Activated T-cell treated with anti-CD3 and anti-CD28 coated beads, Interleukin-2, amount 50 U/mL, for 4 hours (primary cell): Measurements from ENCODE around the gene LIN7A. TPM values are rescaled to one million over a fixed set of nuclear protein-coding genes. Genes with fewer than 3 reads are reported as not detected.
A peak's percentile ranks its signal among the peaks of the same experiment; 100 is the strongest.
"Not testable (repeated sequence)": the region's sequence is repeated elsewhere in the genome, so short reads cannot be mapped to it uniquely, and the experiment has no call there.

ENCODE experiments used
- ATAC-seq, 2 donors: fragments of 200-7000 bp; cut with Tn5 transposase; one replicate each; pipeline ENCODE4 v1.10.0; 2021
- DNase-seq: peaks from one replicate; pipeline ENCODE4 v3.0.0-alpha.2; 2020
- H3K27me3 Mint-ChIP-seq: one replicate; pipeline ENCODE4 v1.8.0; 2021; ENCODE audit warnings: low read depth, mixed read lengths
- H3K36me3 Mint-ChIP-seq: one replicate; pipeline ENCODE4 v1.8.0; 2022; ENCODE audit warnings: mixed read lengths; ENCODE audit not compliant: insufficient read depth
- H3K4me1 Mint-ChIP-seq: one replicate; pipeline ENCODE4 v1.8.0; 2021; ENCODE audit warnings: low read depth, mixed read lengths
- H3K4me3 Mint-ChIP-seq: one replicate; pipeline ENCODE4 v1.8.0; 2021; ENCODE audit warnings: mild to moderate bottlenecking, moderate library complexity, mixed read lengths
- H3K9me3 Mint-ChIP-seq: one replicate; pipeline ENCODE4 v1.8.0; 2021; ENCODE audit warnings: mixed read lengths
- total RNA-seq, 3 donors: library from RNA; stranded (reverse); gene quantifications; one replicate each; pipeline ENCODE4 v1.2.1, GENCODE V29; 2021

Gene LIN7A
- total RNA-seq, 3 donors from 2014 or later: 0.13 TPM; not detected in 2

GRCh38 chr12:80792861-80793260 is 144.9 kb downstream of the LIN7A start:
- H3K36me3 Mint-ChIP-seq: no peaks in the 10 kb centered on the region
- ATAC-seq (no peak), DNase-seq (no peak)
- H3K4me1 Mint-ChIP-seq: no peaks in the 10 kb centered on the region
- H3K9me3 Mint-ChIP-seq: no peaks in the 10 kb centered on the region
- H3K27me3 Mint-ChIP-seq: no peaks in the 10 kb centered on the region
- no peak overlapping the region for H3K4me3 Mint-ChIP-seq

GRCh38 chr12:80791863-80792262 is 145.9 kb downstream of the LIN7A start:
- H3K9me3 Mint-ChIP-seq: peaks cover 4% of the 10 kb centered on the region
- H3K4me1 Mint-ChIP-seq: no peaks in the 10 kb centered on the region
- no peaks in the 10 kb centered on the region for H3K27me3 Mint-ChIP-seq
- ATAC-seq (no peak), DNase-seq (no peak)
- H3K36me3 Mint-ChIP-seq: no peaks in the 10 kb centered on the region
- H3K4me3 Mint-ChIP-seq: no peak overlapping the region

GRCh38 chr12:80788407-80788806 is 149.3 kb downstream of the LIN7A start:
- not testable (repeated sequence) for ATAC-seq, H3K4me3 Mint-ChIP-seq, H3K27me3 Mint-ChIP-seq, H3K4me1 Mint-ChIP-seq, H3K9me3 Mint-ChIP-seq, H3K36me3 Mint-ChIP-seq, DNase-seq

- H3K4me1 Mint-ChIP-seq, H3K9me3 Mint-ChIP-seq, DNase-seq, ATAC-seq, H3K27me3 Mint-ChIP-seq, H3K36me3 Mint-ChIP-seq, H3K4me3 Mint-ChIP-seq: not testable (repeated sequence)
These were observed 154.7 kb downstream of the LIN7A start for GRCh38 chr12:80782963-80783470.

- H3K36me3 Mint-ChIP-seq: no peaks in the 10 kb centered on the region
- ATAC-seq (no peak), DNase-seq (no peak)
- H3K27me3 Mint-ChIP-seq: no peaks in the 10 kb centered on the region
- H3K9me3 Mint-ChIP-seq: peaks cover 5% of the 10 kb centered on the region
- H3K4me1 Mint-ChIP-seq: no peaks in the 10 kb centered on the region
- H3K4me3 Mint-ChIP-seq: no peak overlapping the region
These were observed 156.4 kb downstream of the LIN7A start for GRCh38 chr12:80781313-80781712.

- Mint-ChIP-seq H3K4me3 (no peak overlapping the region), H3K27me3 (no peaks in the 10 kb centered on the region), H3K4me1 (no peaks in the 10 kb centered on the region), H3K36me3 (no peaks in the 10 kb centered on the region), H3K9me3 (peaks cover 10% of the 10 kb centered on the region)
- no peak for DNase-seq
- no peak for ATAC-seq
These were observed 157.0 kb downstream of the LIN7A start for GRCh38 chr12:80780746-80781145.

GRCh38 chr12:80778005-80778541 is 159.7 kb downstream of the LIN7A start:
- Mint-ChIP-seq H3K4me3 (no peak overlapping the region), H3K9me3 (peaks cover 11% of the 10 kb centered on the region), H3K27me3 (no peaks in the 10 kb centered on the region), H3K4me1 (no peaks in the 10 kb centered on the region), H3K36me3 (no peaks in the 10 kb centered on the region)
- ATAC-seq (peak; percentile 35 to 46), DNase-seq (no peak)

GRCh38 chr12:80777587-80777986 is 160.1 kb downstream of the LIN7A start:
- no peak for ATAC-seq
- H3K4me3 Mint-ChIP-seq: no peak overlapping the region
- no peaks in the 10 kb centered on the region for H3K36me3 Mint-ChIP-seq
- no peaks in the 10 kb centered on the region for H3K4me1 Mint-ChIP-seq
- DNase-seq: no peak
- H3K9me3 Mint-ChIP-seq: peaks cover 15% of the 10 kb centered on the region
- no peaks in the 10 kb centered on the region for H3K27me3 Mint-ChIP-seq

- no peaks in the 10 kb centered on the region for H3K4me1 Mint-ChIP-seq
- H3K9me3 Mint-ChIP-seq: peaks cover 16% of the 10 kb centered on the region
- no peak for ATAC-seq
- no peak for DNase-seq
- no peaks in the 10 kb centered on the region for H3K27me3 Mint-ChIP-seq
- no peak overlapping the region for H3K4me3 Mint-ChIP-seq
- no peaks in the 10 kb centered on the region for H3K36me3 Mint-ChIP-seq
These were observed 161.0 kb downstream of the LIN7A start for GRCh38 chr12:80776706-80777105.

GRCh38 chr12:80770958-80771357 is 166.8 kb downstream of the LIN7A start:
- Mint-ChIP-seq H3K27me3 (peaks cover 2% of the 10 kb centered on the region), H3K36me3 (no peaks in the 10 kb centered on the region), H3K9me3 (peaks cover 17% of the 10 kb centered on the region), H3K4me1 (no peaks in the 10 kb centered on the region), H3K4me3 (no peak overlapping the region)
- ATAC-seq (no peak), DNase-seq (no peak)

GRCh38 chr12:80769553-80770140 is 168.1 kb downstream of the LIN7A start:
- peaks cover 2% of the 10 kb centered on the region for H3K27me3 Mint-ChIP-seq
- DNase-seq (no peak), ATAC-seq (no peak)

GRCh38 chr12:80766897-80767296 is 170.8 kb downstream of the LIN7A start:
- peaks cover 2% of the 10 kb centered on the region for H3K27me3 Mint-ChIP-seq
- H3K4me1 Mint-ChIP-seq: no peaks in the 10 kb centered on the region
- DNase-seq (no peak), ATAC-seq (no peak)
- no peak overlapping the region for H3K4me3 Mint-ChIP-seq
- peaks cover 7% of the 10 kb centered on the region for H3K9me3 Mint-ChIP-seq
- no peaks in the 10 kb centered on the region for H3K36me3 Mint-ChIP-seq

More at GRCh38 chr12:80769553-80770140, 168.1 kb downstream of the LIN7A start:
- peaks cover 13% of the 10 kb centered on the region for H3K9me3 Mint-ChIP-seq
- H3K4me1 Mint-ChIP-seq: no peaks in the 10 kb centered on the region
- H3K36me3 Mint-ChIP-seq: no peaks in the 10 kb centered on the region
- H3K4me3 Mint-ChIP-seq: no peak overlapping the region

GRCh38 chr12:80766210-80766609 is 171.5 kb downstream of the LIN7A start:
- H3K27me3 Mint-ChIP-seq: peaks cover 2% of the 10 kb centered on the region
- H3K4me1 Mint-ChIP-seq: no peaks in the 10 kb centered on the region
- no peaks in the 10 kb centered on the region for H3K36me3 Mint-ChIP-seq

GRCh38 chr12:80763874-80764273 is 173.9 kb downstream of the LIN7A start:
- Mint-ChIP-seq H3K9me3 (peaks cover 7% of the 10 kb centered on the region), H3K27me3 (peaks cover 2% of the 10 kb centered on the region), H3K4me3 (no peak overlapping the region), H3K36me3 (no peaks in the 10 kb centered on the region), H3K4me1 (no peaks in the 10 kb centered on the region)
- DNase-seq (no peak), ATAC-seq (no peak)

More at GRCh38 chr12:80766210-80766609, 171.5 kb downstream of the LIN7A start:
- no peak for DNase-seq
- Mint-ChIP-seq H3K4me3 (no peak overlapping the region), H3K9me3 (peaks cover 7% of the 10 kb centered on the region)
- no peak for ATAC-seq

- no peak for ATAC-seq
- Mint-ChIP-seq H3K4me3 (no peak overlapping the region), H3K9me3 (peaks cover 7% of the 10 kb centered on the region), H3K27me3 (peaks cover 2% of the 10 kb centered on the region), H3K36me3 (no peaks in the 10 kb centered on the region), H3K4me1 (no peaks in the 10 kb centered on the region)
- no peak for DNase-seq
These were observed 175.9 kb downstream of the LIN7A start for GRCh38 chr12:80761838-80762237.
